Pons (tissue), 1 donor: Measurements from ENCODE around the gene SIGLEC15.
"Not testable (repeated sequence)": the region's sequence is repeated elsewhere in the genome, so short reads cannot be mapped to it uniquely, and the experiment has no call there.

Source experiments
- DNase-seq: peaks from one replicate; pipeline ENCODE4 v3.0.0-alpha.2; 2016; ENCODE audit warnings: low spot score

SIGLEC15 gene

DNA sequence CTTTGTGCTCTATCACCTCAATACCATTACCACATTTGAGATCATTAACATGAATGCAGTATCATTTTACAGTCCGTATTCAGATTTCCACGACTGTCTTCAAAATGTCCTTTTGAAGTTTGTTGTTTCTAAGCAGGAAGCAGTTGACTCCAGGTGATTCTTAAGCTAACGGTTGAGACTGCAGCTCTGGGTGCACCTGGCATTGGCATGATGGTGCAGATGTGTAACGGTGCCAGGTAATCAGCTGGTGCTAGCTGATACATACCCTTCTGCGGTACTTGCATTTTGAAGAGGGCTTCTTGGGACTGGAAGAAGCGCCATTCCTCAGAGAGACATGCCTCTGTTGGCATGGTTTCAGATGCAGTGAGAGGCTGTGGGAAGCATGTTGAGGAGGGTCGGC lies 19.5 kb downstream of the SIGLEC15 start:
- no peak for DNase-seq

GRCh38 chr18:45845410-45845809 lies 19.9 kb downstream of the SIGLEC15 start:
- no peak for DNase-seq

GRCh38 chr18:45847119-45847518 lies 21.6 kb downstream of the SIGLEC15 start:
- no peak for DNase-seq

- not testable (repeated sequence) for DNase-seq
Measured at GRCh38 chr18:45848643-45849042, 23.2 kb downstream of the SIGLEC15 start.

DNA sequence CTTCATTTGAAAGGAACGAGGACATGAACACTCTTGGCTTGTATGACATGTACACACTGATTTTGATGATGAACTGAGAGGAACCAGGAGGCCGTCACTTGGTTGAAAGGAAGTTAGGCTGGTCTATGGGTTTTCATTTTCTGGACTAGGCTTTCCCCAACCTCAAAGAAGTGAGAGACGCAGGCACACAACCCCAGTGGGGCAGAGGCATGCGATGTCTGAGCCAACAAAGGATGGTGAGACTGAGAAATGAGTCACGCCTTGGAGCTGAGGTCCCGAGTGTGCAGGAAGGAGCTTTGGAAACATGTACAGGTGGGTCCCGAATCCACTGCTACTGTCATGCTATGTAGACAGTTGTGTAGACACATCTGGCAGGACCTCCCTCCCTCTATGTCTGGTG lies 24.1 kb downstream of the SIGLEC15 start:
- no peak for DNase-seq

- no peak for DNase-seq
Measured at GRCh38 chr18:45850021-45850420, 24.5 kb downstream of the SIGLEC15 start.

GRCh38 chr18:45851161-45851925 lies 25.9 kb downstream of the SIGLEC15 start:
- no peak for DNase-seq

- DNase-seq: no peak
Measured at GRCh38 chr18:45852631-45853030, 27.2 kb downstream of the SIGLEC15 start.

- DNase-seq: no peak
Measured at GRCh38 chr18:45854036-45854586, 28.6 kb downstream of the SIGLEC15 start.

- no peak for DNase-seq
Measured at GRCh38 chr18:45856531-45856930, 31.1 kb downstream of the SIGLEC15 start.

- DNase-seq: no peak
Measured at GRCh38 chr18:45859334-45859733, 33.9 kb downstream of the SIGLEC15 start.

DNA sequence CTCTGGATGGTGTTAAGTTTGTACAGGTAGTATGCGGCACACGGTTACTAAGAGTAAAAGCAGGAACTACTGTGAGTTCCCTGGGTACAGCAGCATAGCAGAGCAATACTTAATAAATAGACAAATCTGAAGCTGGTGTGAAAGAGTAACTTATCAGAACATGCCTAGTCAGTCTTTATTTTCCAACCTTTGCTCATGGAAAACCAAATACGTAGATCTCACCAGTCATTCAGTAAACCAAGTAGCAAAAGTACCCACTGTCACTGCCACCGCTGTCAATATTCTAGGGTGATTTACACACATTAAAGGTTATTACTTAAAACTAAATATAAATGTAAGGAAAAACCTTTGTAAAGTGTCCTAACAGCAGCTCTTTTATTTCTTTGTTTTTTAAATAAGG lies 35.0 kb downstream of the SIGLEC15 start:
- DNase-seq: no peak

GRCh38 chr18:45860971-45861370 lies 35.5 kb downstream of the SIGLEC15 start:
- no peak for DNase-seq

- DNase-seq: no peak
Measured at GRCh38 chr18:45861926-45862325, 36.5 kb downstream of the SIGLEC15 start.

DNA sequence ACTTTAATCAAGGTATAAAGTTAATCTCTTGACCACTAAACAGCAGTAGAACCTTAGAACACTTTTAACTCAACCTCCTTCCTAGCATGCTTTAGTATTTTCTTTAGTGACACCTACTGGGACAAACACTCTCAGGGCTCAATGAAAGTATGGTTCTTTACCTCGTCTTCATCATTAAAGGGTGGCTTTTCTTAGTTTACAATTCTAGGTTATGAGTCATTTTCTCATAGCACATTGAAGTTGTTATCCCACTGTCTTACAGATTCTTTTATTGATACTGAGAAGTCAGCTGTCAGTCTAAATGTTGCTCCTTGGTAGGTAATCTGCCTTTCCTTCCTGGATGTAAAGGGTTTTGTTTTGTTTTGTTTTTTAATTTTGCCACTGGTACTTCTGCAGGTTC lies 38.0 kb downstream of the SIGLEC15 start:
- DNase-seq: no peak

- DNase-seq: no peak
Measured at GRCh38 chr18:45864081-45864480, 38.6 kb downstream of the SIGLEC15 start.

DNA sequence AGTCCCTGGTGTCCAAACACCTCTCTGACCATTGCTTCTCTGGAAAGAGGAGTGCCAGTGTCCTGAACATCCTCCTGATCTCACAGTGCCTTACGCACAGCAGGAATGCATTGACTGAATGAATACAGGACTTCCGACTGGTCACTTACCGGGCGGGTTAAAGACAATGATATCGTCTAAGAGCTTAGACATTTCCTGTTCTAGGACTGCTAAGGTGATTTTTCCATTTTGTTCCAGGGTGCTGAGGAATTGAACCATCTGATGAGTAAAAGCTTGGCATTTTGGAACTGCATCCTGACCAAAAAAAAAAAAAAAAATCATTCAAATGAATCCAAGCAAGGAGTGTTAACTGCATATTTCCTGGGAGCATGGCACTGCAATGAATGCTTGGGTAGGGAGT lies 40.0 kb downstream of the SIGLEC15 start:
- no peak for DNase-seq

- DNase-seq: no peak
Measured at GRCh38 chr18:45870419-45870818, 44.9 kb downstream of the SIGLEC15 start.

GRCh38 chr18:45871431-45872084 lies 46.1 kb downstream of the SIGLEC15 start:
- DNase-seq: no peak

DNA sequence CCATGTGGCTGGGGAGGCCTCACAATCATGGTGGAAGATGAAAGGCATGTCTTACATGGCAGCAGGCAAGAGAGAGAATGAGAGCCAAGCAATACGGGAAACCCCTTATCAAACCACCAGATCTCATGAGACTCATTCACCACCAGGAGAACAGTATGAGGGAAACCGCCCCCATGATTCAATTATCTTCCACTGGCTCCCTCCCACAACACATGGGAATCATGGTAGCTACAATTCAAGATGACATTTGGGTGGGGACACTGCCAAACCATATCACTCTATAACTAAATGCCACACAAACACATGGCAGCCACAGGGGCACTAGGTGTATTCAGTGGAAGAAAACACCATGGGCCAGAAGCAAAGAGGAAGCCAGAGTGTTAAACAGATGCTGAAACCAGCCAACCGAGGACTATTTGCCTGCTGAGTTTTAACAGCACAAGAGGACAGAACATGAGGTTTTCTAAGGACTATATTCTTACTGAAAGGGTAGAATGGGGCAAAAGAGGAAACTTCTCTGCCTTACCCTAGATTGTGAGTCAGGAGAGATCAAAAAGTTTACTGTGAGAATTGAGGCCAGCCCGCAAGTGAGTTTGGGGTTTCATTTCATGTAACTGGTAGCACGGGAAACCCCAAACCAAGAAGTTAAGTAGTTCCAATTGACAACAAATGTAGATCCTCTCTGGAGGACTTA lies 49.2 kb downstream of the SIGLEC15 start:
- DNase-seq: no peak

GRCh38 chr18:45876161-45876560 lies 50.7 kb downstream of the SIGLEC15 start:
- no peak for DNase-seq

DNA sequence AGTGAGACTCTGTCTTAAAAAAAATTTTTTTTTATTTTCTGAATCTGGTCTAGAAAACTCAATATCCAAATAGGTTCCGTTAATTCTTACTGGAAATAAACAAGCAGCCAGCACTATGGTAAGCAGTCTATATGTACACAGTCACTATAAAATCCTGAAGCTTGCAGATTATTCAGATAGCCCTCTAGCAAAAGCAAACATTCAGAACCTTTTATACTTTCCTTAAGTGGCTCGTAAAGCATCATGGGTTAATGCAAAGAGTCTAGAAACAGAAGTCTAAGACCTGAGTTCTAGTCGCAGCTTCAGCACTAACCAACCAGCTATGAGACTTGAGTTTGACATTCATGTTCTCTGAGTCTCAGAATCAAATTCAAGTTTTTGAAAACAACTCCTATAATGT lies 51.9 kb downstream of the SIGLEC15 start:
- DNase-seq: no peak
